Calu3 (cell line): ENCODE data around the gene GASK1B. TPM values are rescaled to one million over a fixed set of nuclear protein-coding genes. Genes with fewer than 3 reads are reported as not detected.

Source experiments
- BruUV-seq: library from RNA; stranded (reverse); fragments of 400-500 nt; replicated peaks from 2 replicates; lab custom pipeline; 2021; lab: Mats Ljungman, UMichigan
- CTCF ChIA-PET: fragments of 300-600 bp; sonication (Branson Sonifier 250); formaldehyde crosslinking; loops from one replicate; lab custom pipeline; 2022; ENCODE audit warnings: antibody characterized with exemption; lab: Charles Lee
- DNase-seq: peaks from one replicate; pipeline ENCODE4 v3.0.0; 2022
- H3K27ac Mint-ChIP-seq: one replicate; pipeline ENCODE4 v1.8.0; 2022; ENCODE audit warnings: mixed read lengths; ENCODE audit not compliant: unreplicated experiment
- H3K27me3 Mint-ChIP-seq: one replicate; pipeline ENCODE4 v1.8.0; 2022; ENCODE audit warnings: mixed read lengths; ENCODE audit not compliant: unreplicated experiment
- H3K36me3 Mint-ChIP-seq: one replicate; pipeline ENCODE4 v1.8.0; 2022; ENCODE audit warnings: mild to moderate bottlenecking, moderate library complexity, mixed read lengths; ENCODE audit not compliant: insufficient read depth, unreplicated experiment
- H3K4me1 Mint-ChIP-seq: one replicate; pipeline ENCODE4 v1.8.0; 2022; ENCODE audit warnings: mild to moderate bottlenecking, low read depth, mixed read lengths; ENCODE audit not compliant: unreplicated experiment
- H3K4me3 Mint-ChIP-seq: one replicate; pipeline ENCODE4 v1.8.0; 2022; ENCODE audit warnings: mild to moderate bottlenecking, low read depth, moderate library complexity, mixed read lengths; ENCODE audit not compliant: unreplicated experiment
- H3K9me3 Mint-ChIP-seq: one replicate; pipeline ENCODE4 v1.8.0; 2022; ENCODE audit warnings: low read depth, mixed read lengths; ENCODE audit not compliant: unreplicated experiment
- CTCF ChIP-seq: fragments of 200-600 bp; IDR thresholded peaks from one replicate; pipeline ENCODE4 v1.8.0; 2022; ENCODE audit warnings: antibody characterized with exemption; ENCODE audit not compliant: unreplicated experiment
- intact Hi-C: fragments of 100-400 bp; cut with micrococcal nuclease; formaldehyde crosslinking; loops from one replicate; pipeline ENCODE4 v1.10.0; 2022; ENCODE audit not compliant: unreplicated experiment
- total RNA-seq: library from RNA; stranded (reverse); gene quantifications from 2 replicates; pipeline ENCODE4 v1.2.3, GENCODE V29; 2022

GASK1B gene
- total RNA-seq, 1 experiment from 2014 or later, result 2.3 TPM

- intact Hi-C loops, result no loop called here
- Mint-ChIP-seq H3K36me3 (peaks cover 9% of the 10 kb centered on the region), H3K9me3 (no peaks in the 10 kb centered on the region), H3K4me3 (no peak overlapping the region), H3K4me1 (peaks cover 15% of the 10 kb centered on the region), H3K27ac (no peak overlapping the region), H3K27me3 (no peaks in the 10 kb centered on the region)
- no peak for DNase-seq
- no peak for TF ChIP-seq CTCF
- CTCF ChIA-PET, result interaction anchor here (0.9 kb wide), 1 partner anchor 149 kb away, joined by 3 read pairs; no protein-coding TSS in a partner anchor
- BruUV-seq, result no TSS peak
These were observed 3.3 kb downstream of the GASK1B start for GRCh38 chr4:158169506-158169905.

GRCh38 chr4:158168606-158169005, 4.2 kb downstream of the GASK1B start:
- H3K36me3 Mint-ChIP-seq, result peaks cover 9% of the 10 kb centered on the region
- H3K27ac Mint-ChIP-seq, result no peak overlapping the region
- H3K9me3 Mint-ChIP-seq, result no peaks in the 10 kb centered on the region
- no peaks in the 10 kb centered on the region for H3K27me3 Mint-ChIP-seq
- CTCF ChIA-PET, result no interaction called here
- intact Hi-C loops, result no loop called here
- no peak for TF ChIP-seq CTCF
- peaks cover 15% of the 10 kb centered on the region for H3K4me1 Mint-ChIP-seq
- DNase-seq, result no peak
- no peak overlapping the region for H3K4me3 Mint-ChIP-seq
- no TSS peak for BruUV-seq

GRCh38 chr4:158166701-158167100, 6.1 kb downstream of the GASK1B start:
- Mint-ChIP-seq H3K36me3 (peaks cover 9% of the 10 kb centered on the region), H3K27ac (no peak overlapping the region), H3K27me3 (no peaks in the 10 kb centered on the region), H3K4me1 (peaks cover 12% of the 10 kb centered on the region), H3K9me3 (no peaks in the 10 kb centered on the region), H3K4me3 (no peak overlapping the region)
- CTCF ChIA-PET, result no interaction called here
- no peak for DNase-seq
- no peak for TF ChIP-seq CTCF
- BruUV-seq, result no TSS peak
- intact Hi-C loops, result no loop called here

GRCh38 chr4:158164768-158165213, 8.0 kb downstream of the GASK1B start:
- TF ChIP-seq CTCF, result no peak
- Mint-ChIP-seq H3K4me1 (peaks cover 27% of the 10 kb centered on the region), H3K27me3 (no peaks in the 10 kb centered on the region), H3K4me3 (no peak overlapping the region), H3K27ac (no peak overlapping the region), H3K9me3 (no peaks in the 10 kb centered on the region), H3K36me3 (no peaks in the 10 kb centered on the region)
- DNase-seq, result no peak
- intact Hi-C loops, result no loop called here
- BruUV-seq, result no TSS peak
- CTCF ChIA-PET, result no interaction called here
